Panc1 (cell line): ENCODE results near the gene HORMAD2. TPM values are rescaled to one million over a fixed set of nuclear protein-coding genes. Genes with fewer than 3 reads are reported as not detected.

Experiments
- ATAC-seq: fragments of 200-7000 bp; cut with Tn5 transposase; 2 replicates; pipeline ENCODE4 v1.9.1; 2020; ENCODE audit warnings: mild to moderate bottlenecking, moderate library complexity
- BruUV-seq: library from RNA; stranded (reverse); fragments of 400-500 nt; replicated peaks from 2 replicates; lab custom pipeline; 2021; lab: Mats Ljungman, UMichigan
- CTCF ChIA-PET: fragments of 300-600 bp; sonication (Branson Sonifier 250); formaldehyde crosslinking; loops from one replicate; lab custom pipeline; 2022; ENCODE audit warnings: antibody characterized with exemption; lab: Charles Lee
- POLR2A ChIA-PET: fragments of 300-600 bp; sonication (Branson Sonifier 250); formaldehyde crosslinking; loops from one replicate; lab custom pipeline; 2022; ENCODE audit warnings: antibody characterized with exemption; lab: Charles Lee
- DNase-seq: peaks from one replicate; pipeline ENCODE4 v3.0.0-alpha.2; 2010; ENCODE audit warnings: low read depth, low spot score
- H3K27ac ChIP-seq: 2 replicates; pipeline ENCODE4 v1.5.1; 2011; ENCODE audit warnings: mild to moderate bottlenecking, low read length, inconsistent platforms
- H3K27me3 ChIP-seq: fragments of 200-500 bp; sonication (Bioruptor generic); 2 replicates; pipeline ENCODE4 v1.6.0; 2014; ENCODE audit warnings: low read length, inconsistent platforms; ENCODE audit not compliant: control insufficient read depth, insufficient read depth
- H3K36me3 ChIP-seq: fragments of 200-500 bp; sonication (Bioruptor generic); 2 replicates; pipeline ENCODE4 v1.5.1; 2014; ENCODE audit warnings: inconsistent platforms, mild to moderate bottlenecking, low read length, moderate library complexity; ENCODE audit not compliant: control insufficient read depth, insufficient read depth
- H3K4me1 ChIP-seq: 2 replicates; pipeline ENCODE4 v1.5.1; 2011; ENCODE audit warnings: inconsistent platforms, mild to moderate bottlenecking, low read length, moderate library complexity; ENCODE audit not compliant: control insufficient read depth, insufficient read depth
- H3K4me3 ChIP-seq, 2 experiments: 2 replicates each; pipeline ENCODE4 v1.5.1; 2011 to 2012; ENCODE audit warnings: low read depth in 2 of 2, low read length in 2 of 2, mild to moderate bottlenecking in 2 of 2, inconsistent platforms in 1 of 2, moderate library complexity in 1 of 2
- H3K9me3 ChIP-seq: fragments of 200-500 bp; sonication (Bioruptor generic); 2 replicates; pipeline ENCODE4 v1.5.1; 2014; ENCODE audit warnings: low read depth, mild to moderate bottlenecking, inconsistent platforms, low read length, moderate library complexity; ENCODE audit not compliant: control insufficient read depth, insufficient read depth
- CTCF ChIP-seq: fragments of 450-650 bp; IDR thresholded peaks from 2 replicates; pipeline ENCODE4 v1.5.1; 2017; ENCODE audit warnings: mild to moderate bottlenecking
- POLR2AphosphoS5 ChIP-seq: IDR thresholded peaks from 2 replicates; pipeline ENCODE4 v1.6.1; 2012; ENCODE audit warnings: mild to moderate bottlenecking, low read depth, low read length, moderate library complexity
- REST ChIP-seq, 2 experiments: IDR thresholded peaks; 2 replicates each; pipeline ENCODE4 v1.6.1; 2011 to 2012; ENCODE audit warnings: low read depth in 2 of 2, control low read depth in 1 of 2, low read length in 1 of 2, mild to moderate bottlenecking in 1 of 2, moderate library complexity in 1 of 2; ENCODE audit not compliant: insufficient read depth in 1 of 2
- SIN3A ChIP-seq: IDR thresholded peaks from 2 replicates; pipeline ENCODE4 v1.6.1; 2012; ENCODE audit warnings: low read depth, mild to moderate bottlenecking, low read length, moderate library complexity, borderline replicate concordance; ENCODE audit not compliant: insufficient read depth
- TCF7L2 ChIP-seq: IDR thresholded peaks from 2 replicates; pipeline ENCODE4 v1.6.1; 2011; ENCODE audit warnings: mild to moderate bottlenecking, low read depth, low read length, inconsistent platforms
- in situ Hi-C: cut with HindIII; loops from 2 replicates; pipeline ENCODE4 v1.10.0; 2016; ENCODE audit warnings: low sequenced_read_pairs, low pct_unique_long_range_greater_than_20kb
- intact Hi-C: fragments of 100-400 bp; cut with micrococcal nuclease; formaldehyde crosslinking; loops from one replicate; pipeline ENCODE4 v1.10.0; 2022; ENCODE audit not compliant: unreplicated experiment
- total RNA-seq: library from RNA; stranded (reverse); gene quantifications from one replicate; pipeline ENCODE4 v1.2.1, GENCODE V29; 2021; ENCODE audit not compliant: unreplicated experiment

Gene HORMAD2
- total RNA-seq, 1 experiment from 2014 or later = not detected

- intact Hi-C loops = no loop called here
- Histone ChIP-seq H3K4me1 (peaks cover 37% of the 10 kb centered on the region), H3K27ac (peak overlapping the region; percentile 89), H3K9me3 (no peaks in the 10 kb centered on the region), H3K27me3 (no peaks in the 10 kb centered on the region), H3K36me3 (no peaks in the 10 kb centered on the region), H3K4me3 (no peak overlapping the region)
- TF ChIP-seq POLR2AphosphoS5 (no peak), TCF7L2 (no peak), REST (IDR thresholded peaks at IDR 0.05; ENCODE audit: insufficient read depth in 1 of 2, low read depth in 2 of 2, low read length in 1 of 2) (no peak), CTCF (no peak), SIN3A (no peak)
- ChIA-PET CTCF (no interaction called here), POLR2A (no interaction called here)
- no TSS peak for BruUV-seq
- DNase-seq (no peak), ATAC-seq (peak; percentile 21; the same call in 1 of the 2 replicates)
- in situ Hi-C loops = no loop called here
These were observed 143.0 kb downstream of the HORMAD2 start for GRCh38 chr22:30223303-30223702.

- DNase-seq = no peak
- in situ Hi-C loops = no loop called here
- intact Hi-C loops = no loop called here
These were observed 144.0 kb downstream of the HORMAD2 start for GRCh38 chr22:30224161-30224857.

More at GRCh38 chr22:30224161-30224857, 144.0 kb downstream of the HORMAD2 start:
- ATAC-seq = peak; percentile 26; the same call in 1 of the 2 replicates
- H3K27ac ChIP-seq = peak overlapping the region; percentile 89
- no peak overlapping the region for H3K4me3 ChIP-seq
- no peaks in the 10 kb centered on the region for H3K27me3 ChIP-seq
- TF ChIP-seq CTCF (no peak), SIN3A (no peak), REST (IDR thresholded peaks at IDR 0.05; ENCODE audit: insufficient read depth in 1 of 2, low read depth in 2 of 2, low read length in 1 of 2) (no peak), POLR2AphosphoS5 (no peak), TCF7L2 (no peak)
- no peaks in the 10 kb centered on the region for H3K36me3 ChIP-seq
- peaks cover 47% of the 10 kb centered on the region for H3K4me1 ChIP-seq
- ChIA-PET POLR2A (no interaction called here), CTCF (interaction anchor here (0.7 kb wide), 1 partner anchor 10 kb away, joined by 4 read pairs; no protein-coding TSS in a partner anchor)
- no TSS peak for BruUV-seq
- no peaks in the 10 kb centered on the region for H3K9me3 ChIP-seq
